ENCODE results near the gene TAPBP.

DNA sequence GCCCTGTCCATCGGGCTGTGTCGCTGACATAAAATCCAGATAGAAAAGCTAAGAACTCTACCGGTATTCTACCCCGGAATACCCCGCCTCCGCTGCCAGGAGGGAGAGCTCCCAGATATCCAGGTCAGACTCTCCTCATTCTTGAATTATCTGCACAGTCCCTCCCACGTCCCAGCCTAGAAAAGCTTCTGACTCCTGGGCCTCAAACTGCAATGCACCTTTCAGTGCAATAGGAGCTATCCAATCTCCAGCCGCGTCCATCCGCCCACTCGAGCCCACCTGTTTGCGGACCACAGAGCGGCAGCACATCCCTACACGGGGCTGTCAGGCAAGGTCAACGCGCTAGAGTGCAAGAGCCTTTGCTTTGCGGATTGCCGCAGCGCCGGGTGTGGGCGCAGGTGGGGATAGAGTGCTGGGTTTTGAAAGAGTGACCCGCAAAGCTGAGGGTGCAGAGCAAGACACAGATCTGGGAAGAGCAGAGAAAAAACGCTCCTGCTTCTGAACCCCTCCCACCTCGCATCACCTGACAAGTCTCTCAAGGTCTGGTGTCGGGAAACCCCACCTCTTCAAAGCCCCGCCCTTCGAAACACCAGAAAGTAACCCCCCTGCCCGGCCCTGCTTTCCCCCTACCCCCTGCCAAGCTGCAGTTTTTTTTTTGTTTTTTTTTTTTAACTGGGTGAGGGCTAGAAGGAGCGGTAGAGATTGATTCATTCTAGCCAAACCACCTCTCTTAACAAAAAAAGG is 1.3 kb downstream of the TAPBP start:
- TF ChIP-seq CHD2 (IDR thresholded peaks at IDR 0.05; ENCODE audit: low read length, partially characterized antibody), result no peak
- TF ChIP-seq, protein P1, sequence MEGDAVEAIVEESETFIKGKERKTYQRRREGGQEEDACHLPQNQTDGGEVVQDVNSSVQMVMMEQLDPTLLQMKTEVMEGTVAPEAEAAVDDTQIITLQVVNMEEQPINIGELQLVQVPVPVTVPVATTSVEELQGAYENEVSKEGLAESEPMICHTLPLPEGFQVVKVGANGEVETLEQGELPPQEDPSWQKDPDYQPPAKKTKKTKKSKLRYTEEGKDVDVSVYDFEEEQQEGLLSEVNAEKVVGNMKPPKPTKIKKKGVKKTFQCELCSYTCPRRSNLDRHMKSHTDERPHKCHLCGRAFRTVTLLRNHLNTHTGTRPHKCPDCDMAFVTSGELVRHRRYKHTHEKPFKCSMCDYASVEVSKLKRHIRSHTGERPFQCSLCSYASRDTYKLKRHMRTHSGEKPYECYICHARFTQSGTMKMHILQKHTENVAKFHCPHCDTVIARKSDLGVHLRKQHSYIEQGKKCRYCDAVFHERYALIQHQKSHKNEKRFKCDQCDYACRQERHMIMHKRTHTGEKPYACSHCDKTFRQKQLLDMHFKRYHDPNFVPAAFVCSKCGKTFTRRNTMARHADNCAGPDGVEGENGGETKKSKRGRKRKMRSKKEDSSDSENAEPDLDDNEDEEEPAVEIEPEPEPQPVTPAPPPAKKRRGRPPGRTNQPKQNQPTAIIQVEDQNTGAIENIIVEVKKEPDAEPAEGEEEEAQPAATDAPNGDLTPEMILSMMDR (IDR thresholded peaks at IDR 0.05), result no peak
- TF ChIP-seq GATA3 (IDR thresholded peaks at IDR 0.05; ENCODE audit: borderline replicate concordance), result no peak
- TF ChIP-seq EP300 (IDR thresholded peaks at IDR 0.05), result no peak
- TF ChIP-seq, protein P2, sequence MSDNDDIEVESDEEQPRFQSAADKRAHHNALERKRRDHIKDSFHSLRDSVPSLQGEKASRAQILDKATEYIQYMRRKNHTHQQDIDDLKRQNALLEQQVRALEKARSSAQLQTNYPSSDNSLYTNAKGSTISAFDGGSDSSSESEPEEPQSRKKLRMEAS (IDR thresholded peaks at IDR 0.05), result no peak
- TF ChIP-seq PHF8 (IDR thresholded peaks at IDR 0.05; ENCODE audit: borderline replicate concordance, low read depth), result no peak
- TF ChIP-seq HOXB5 (CRISPR knock-in tag; IDR thresholded peaks at IDR 0.05), result no peak
- TF ChIP-seq RAD21 (conservative IDR thresholded peaks at IDR 0.05 in 1 of 2, IDR thresholded peaks at IDR 0.05 in 1 of 2), result no peak
- TF ChIP-seq JUNB (IDR thresholded peaks at IDR 0.05), result no peak
- no peak for TF ChIP-seq JUN (IDR thresholded peaks at IDR 0.05)
- TF ChIP-seq, protein P3, sequence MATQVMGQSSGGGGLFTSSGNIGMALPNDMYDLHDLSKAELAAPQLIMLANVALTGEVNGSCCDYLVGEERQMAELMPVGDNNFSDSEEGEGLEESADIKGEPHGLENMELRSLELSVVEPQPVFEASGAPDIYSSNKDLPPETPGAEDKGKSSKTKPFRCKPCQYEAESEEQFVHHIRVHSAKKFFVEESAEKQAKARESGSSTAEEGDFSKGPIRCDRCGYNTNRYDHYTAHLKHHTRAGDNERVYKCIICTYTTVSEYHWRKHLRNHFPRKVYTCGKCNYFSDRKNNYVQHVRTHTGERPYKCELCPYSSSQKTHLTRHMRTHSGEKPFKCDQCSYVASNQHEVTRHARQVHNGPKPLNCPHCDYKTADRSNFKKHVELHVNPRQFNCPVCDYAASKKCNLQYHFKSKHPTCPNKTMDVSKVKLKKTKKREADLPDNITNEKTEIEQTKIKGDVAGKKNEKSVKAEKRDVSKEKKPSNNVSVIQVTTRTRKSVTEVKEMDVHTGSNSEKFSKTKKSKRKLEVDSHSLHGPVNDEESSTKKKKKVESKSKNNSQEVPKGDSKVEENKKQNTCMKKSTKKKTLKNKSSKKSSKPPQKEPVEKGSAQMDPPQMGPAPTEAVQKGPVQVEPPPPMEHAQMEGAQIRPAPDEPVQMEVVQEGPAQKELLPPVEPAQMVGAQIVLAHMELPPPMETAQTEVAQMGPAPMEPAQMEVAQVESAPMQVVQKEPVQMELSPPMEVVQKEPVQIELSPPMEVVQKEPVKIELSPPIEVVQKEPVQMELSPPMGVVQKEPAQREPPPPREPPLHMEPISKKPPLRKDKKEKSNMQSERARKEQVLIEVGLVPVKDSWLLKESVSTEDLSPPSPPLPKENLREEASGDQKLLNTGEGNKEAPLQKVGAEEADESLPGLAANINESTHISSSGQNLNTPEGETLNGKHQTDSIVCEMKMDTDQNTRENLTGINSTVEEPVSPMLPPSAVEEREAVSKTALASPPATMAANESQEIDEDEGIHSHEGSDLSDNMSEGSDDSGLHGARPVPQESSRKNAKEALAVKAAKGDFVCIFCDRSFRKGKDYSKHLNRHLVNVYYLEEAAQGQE (IDR thresholded peaks at IDR 0.05), result no peak
- TF ChIP-seq, protein P4, sequence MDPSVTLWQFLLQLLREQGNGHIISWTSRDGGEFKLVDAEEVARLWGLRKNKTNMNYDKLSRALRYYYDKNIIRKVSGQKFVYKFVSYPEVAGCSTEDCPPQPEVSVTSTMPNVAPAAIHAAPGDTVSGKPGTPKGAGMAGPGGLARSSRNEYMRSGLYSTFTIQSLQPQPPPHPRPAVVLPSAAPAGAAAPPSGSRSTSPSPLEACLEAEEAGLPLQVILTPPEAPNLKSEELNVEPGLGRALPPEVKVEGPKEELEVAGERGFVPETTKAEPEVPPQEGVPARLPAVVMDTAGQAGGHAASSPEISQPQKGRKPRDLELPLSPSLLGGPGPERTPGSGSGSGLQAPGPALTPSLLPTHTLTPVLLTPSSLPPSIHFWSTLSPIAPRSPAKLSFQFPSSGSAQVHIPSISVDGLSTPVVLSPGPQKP (IDR thresholded peaks at IDR 0.05; ENCODE audit: low read depth, low read length), result no peak
- no peak for TF ChIP-seq SREBF2 (IDR thresholded peaks at IDR 0.05)
- TF ChIP-seq, protein P5, sequence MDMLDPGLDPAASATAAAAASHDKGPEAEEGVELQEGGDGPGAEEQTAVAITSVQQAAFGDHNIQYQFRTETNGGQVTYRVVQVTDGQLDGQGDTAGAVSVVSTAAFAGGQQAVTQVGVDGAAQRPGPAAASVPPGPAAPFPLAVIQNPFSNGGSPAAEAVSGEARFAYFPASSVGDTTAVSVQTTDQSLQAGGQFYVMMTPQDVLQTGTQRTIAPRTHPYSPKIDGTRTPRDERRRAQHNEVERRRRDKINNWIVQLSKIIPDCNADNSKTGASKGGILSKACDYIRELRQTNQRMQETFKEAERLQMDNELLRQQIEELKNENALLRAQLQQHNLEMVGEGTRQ (IDR thresholded peaks at IDR 0.05), result peak; percentile 61
